Sigmoid colon (tissue), 4 donors: ENCODE measurements around the gene SSTR4.

Source experiments
- EP300 ChIP-seq, 4 donors: sonication (generic); formaldehyde crosslinking; IDR thresholded peaks; one replicate each; pipeline ENCODE4 v1.6.1; 2017; ENCODE audit warnings: antibody characterized with exemption in 4 of 4
- POLR2A ChIP-seq, 2 donors: fragments of 450-650 bp; IDR thresholded peaks; one replicate each; pipeline ENCODE4 v1.6.1; 2016; ENCODE audit warnings: antibody characterized with exemption in 2 of 2, mild to moderate bottlenecking in 2 of 2, moderate library complexity in 2 of 2
- POLR2AphosphoS5 ChIP-seq, 4 donors: sonication (generic); formaldehyde crosslinking; IDR thresholded peaks; one replicate each; pipeline ENCODE4 v1.6.1; 2017; ENCODE audit warnings: antibody characterized with exemption in 4 of 4
- TF ChIP-seq, protein P1 (sequence below), 4 experiments: fragments of 450-650 bp in 3 of 4; fragments of 200-600 bp in 1 of 4; IDR thresholded peaks; one replicate each; pipeline ENCODE4 v1.5.1; 2016 to 2019; ENCODE audit warnings: antibody characterized with exemption in 4 of 4, mild to moderate bottlenecking in 3 of 4, moderate library complexity in 2 of 4

DNA sequence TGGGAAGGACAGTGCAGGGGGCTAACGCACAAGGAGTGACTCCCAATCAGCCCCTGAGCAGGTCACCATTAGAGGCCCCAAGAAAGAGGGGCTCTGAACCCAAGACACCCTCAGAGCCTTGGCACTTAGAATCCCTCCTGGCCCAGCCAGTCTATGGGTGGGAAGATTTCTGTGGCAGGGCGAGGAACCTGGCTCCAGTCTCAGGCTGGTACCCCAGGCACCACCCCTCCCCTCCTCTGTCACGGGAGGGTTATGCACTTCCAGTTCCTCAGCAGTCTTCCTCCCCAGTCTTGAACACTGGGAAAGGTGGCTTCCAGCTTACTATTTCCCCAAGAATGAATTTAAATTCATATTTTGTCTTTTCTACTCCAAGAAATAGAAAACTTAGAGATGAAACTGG, 27.6 kb upstream of the SSTR4 start:
- TF ChIP-seq, protein P1, sequence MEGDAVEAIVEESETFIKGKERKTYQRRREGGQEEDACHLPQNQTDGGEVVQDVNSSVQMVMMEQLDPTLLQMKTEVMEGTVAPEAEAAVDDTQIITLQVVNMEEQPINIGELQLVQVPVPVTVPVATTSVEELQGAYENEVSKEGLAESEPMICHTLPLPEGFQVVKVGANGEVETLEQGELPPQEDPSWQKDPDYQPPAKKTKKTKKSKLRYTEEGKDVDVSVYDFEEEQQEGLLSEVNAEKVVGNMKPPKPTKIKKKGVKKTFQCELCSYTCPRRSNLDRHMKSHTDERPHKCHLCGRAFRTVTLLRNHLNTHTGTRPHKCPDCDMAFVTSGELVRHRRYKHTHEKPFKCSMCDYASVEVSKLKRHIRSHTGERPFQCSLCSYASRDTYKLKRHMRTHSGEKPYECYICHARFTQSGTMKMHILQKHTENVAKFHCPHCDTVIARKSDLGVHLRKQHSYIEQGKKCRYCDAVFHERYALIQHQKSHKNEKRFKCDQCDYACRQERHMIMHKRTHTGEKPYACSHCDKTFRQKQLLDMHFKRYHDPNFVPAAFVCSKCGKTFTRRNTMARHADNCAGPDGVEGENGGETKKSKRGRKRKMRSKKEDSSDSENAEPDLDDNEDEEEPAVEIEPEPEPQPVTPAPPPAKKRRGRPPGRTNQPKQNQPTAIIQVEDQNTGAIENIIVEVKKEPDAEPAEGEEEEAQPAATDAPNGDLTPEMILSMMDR (IDR thresholded peaks at IDR 0.05) = no peak
- TF ChIP-seq POLR2A (IDR thresholded peaks at IDR 0.05) (no peak), EP300 (IDR thresholded peaks at IDR 0.05) (no peak), POLR2AphosphoS5 (IDR thresholded peaks at IDR 0.05) (no peak)
